Transverse colon (tissue), 4 donors: ENCODE results near the gene SPOCK2. TPM values are rescaled to one million over a fixed set of nuclear protein-coding genes. Genes with fewer than 3 reads are reported as not detected.

ENCODE experiments used
- DNase-seq: peaks from one replicate; pipeline ENCODE4 v3.0.0-alpha.2; 2019
- H3K27ac ChIP-seq, 4 donors: fragments of 200-600 bp; sonication (generic); 2 replicates each; pipeline ENCODE4 v1.5.1; 2016 to 2018; ENCODE audit warnings: inconsistent platforms in 4 of 4
- H3K27me3 ChIP-seq: fragments of 200-600 bp; sonication (generic); 2 replicates; pipeline ENCODE4 v1.5.1; 2017; ENCODE audit warnings: inconsistent platforms
- H3K36me3 ChIP-seq, 4 donors: fragments of 200-600 bp; sonication (generic); 2 replicates each; pipeline ENCODE4 v1.5.1; 2017 to 2019; ENCODE audit warnings: inconsistent platforms in 4 of 4
- H3K4me1 ChIP-seq, 4 donors: fragments of 200-600 bp; sonication (generic); 2 replicates each; pipeline ENCODE4 v1.5.1; 2017 to 2020; ENCODE audit warnings: inconsistent platforms in 4 of 4
- H3K4me3 ChIP-seq, 4 donors: fragments of 200-600 bp; sonication (generic); 1 replicate in 1 of 4; 2 replicates in 3 of 4; pipeline versions ENCODE4 v1.5.1 to v1.6.1; 2017 to 2019; ENCODE audit warnings: inconsistent platforms in 4 of 4
- H3K9me3 ChIP-seq, 2 donors: fragments of 200-600 bp; sonication (generic); 2 replicates each; pipeline ENCODE4 v1.5.1; 2017 to 2019; ENCODE audit warnings: inconsistent platforms in 2 of 2
- CTCF ChIP-seq, 5 experiments: fragments of 200-600 bp in 3 of 5; fragments of 450-650 bp in 2 of 5; sonication (generic) in 3 of 5; IDR thresholded peaks; 1 replicate in 2 of 5; 2 replicates in 3 of 5; pipeline ENCODE4 v1.5.1; 2016 to 2017; ENCODE audit warnings: antibody characterized with exemption in 5 of 5, inconsistent platforms in 3 of 5, mild to moderate bottlenecking in 2 of 5, moderate library complexity in 1 of 5
- EP300 ChIP-seq: sonication (generic); formaldehyde crosslinking; IDR thresholded peaks from one replicate; pipeline ENCODE4 v1.6.1; 2017; ENCODE audit warnings: antibody characterized with exemption, low read depth
- POLR2A ChIP-seq: fragments of 450-650 bp; IDR thresholded peaks from one replicate; pipeline ENCODE4 v1.6.1; 2016; ENCODE audit warnings: antibody characterized with exemption, mild to moderate bottlenecking, moderate library complexity
- POLR2AphosphoS5 ChIP-seq, 3 donors: sonication (generic); formaldehyde crosslinking; IDR thresholded peaks; one replicate each; pipeline ENCODE4 v1.6.1; 2016; ENCODE audit warnings: antibody characterized with exemption in 3 of 3
- WGBS, 2 donors: methylation state at CpG; one replicate each; pipeline ENCODE4 v1.1.5; 2018; ENCODE audit warnings: low coverage in 1 of 2; 5-methylcytosine and 5-hydroxymethylcytosine counted together
- in situ Hi-C, 4 donors: fragments of 200-750 bp; cut with MboI; loops; one replicate each; pipeline versions ENCODE4 v1.15.0 to v1.15.1; 2017; ENCODE audit warnings: low sequenced_read_pairs in 3 of 4, low pct_ligation_motif_present in 1 of 4, low pct_unique_long_range_greater_than_20kb in 1 of 4
- intact Hi-C: fragments of 100-400 bp; cut with DNase I; formaldehyde crosslinking; loops from one replicate; pipeline ENCODE4 v1.15.1; 2023; ENCODE audit warnings: low total_unique reads
- total RNA-seq, 4 donors: library from RNA; depleted of rRNA; stranded (reverse); fragments of >200 nt; gene quantifications; one replicate each; pipeline ENCODE4 v1.1.0, GENCODE V29; 2016

Gene SPOCK2
- total RNA-seq, 4 donors from 2014 or later = 6.0 to 24.7 (median 9.3) TPM

GRCh38 chr10:72061930-72062329 is 26.4 kb downstream of the SPOCK2 start:
- DNase-seq = no peak
- H3K27ac ChIP-seq = no peak overlapping the region
- TF ChIP-seq POLR2A = no peak
- TF ChIP-seq POLR2AphosphoS5 (IDR thresholded peaks at IDR 0.05) = no peak
- no peak for TF ChIP-seq CTCF (IDR thresholded peaks at IDR 0.05)
- TF ChIP-seq EP300 = no peak
- H3K9me3 ChIP-seq = no peaks in the 10 kb centered on the region
- 89% methylated on average over 8 of the region's 9 CpGs; no CpG with 5 or more reads in 1 of the 2 donors for WGBS, 2 donors
- no peaks in the 10 kb centered on the region for H3K27me3 ChIP-seq
- no peak overlapping the region for H3K4me3 ChIP-seq
- H3K36me3 ChIP-seq = no peaks in the 10 kb centered on the region
- in situ Hi-C loops (loop anchor here in 2 of 4 donors (25.0 kb wide), 1 partner anchor 275 kb away; no protein-coding TSS in a partner anchor), intact Hi-C loops (no loop called here)
- H3K4me1 ChIP-seq = peaks cover 0 to 6% (median 2%) of the 10 kb centered on the region in 4 donors

GRCh38 chr10:72061491-72061890 is 26.9 kb downstream of the SPOCK2 start:
- TF ChIP-seq CTCF (IDR thresholded peaks at IDR 0.05) (no peak), POLR2A (no peak), POLR2AphosphoS5 (IDR thresholded peaks at IDR 0.05) (no peak), EP300 (no peak)
- intact Hi-C loops (no loop called here), in situ Hi-C loops (loop anchor here in 2 of 4 donors (25.0 kb wide), 1 partner anchor 276 kb away; no protein-coding TSS in a partner anchor)
- no peak overlapping the region for H3K4me3 ChIP-seq
- WGBS, 2 donors = 78% methylated on average over 5 of the region's 5 CpGs; no CpG with 5 or more reads in 1 of the 2 donors
- peaks cover 0 to 6% (median 2%) of the 10 kb centered on the region in 4 donors for H3K4me1 ChIP-seq
- H3K27me3 ChIP-seq = no peaks in the 10 kb centered on the region
- no peaks in the 10 kb centered on the region for H3K9me3 ChIP-seq
- no peaks in the 10 kb centered on the region for H3K36me3 ChIP-seq
- no peak for DNase-seq
- H3K27ac ChIP-seq = no peak overlapping the region

- DNase-seq = no peak
- 78 to 87% methylated on average over 3 to 19 of the region's 19 CpGs for WGBS, 2 donors
Measured at GRCh38 chr10:72059843-72060822, 28.2 kb downstream of the SPOCK2 start.

More at GRCh38 chr10:72059843-72060822, 28.2 kb downstream of the SPOCK2 start:
- in situ Hi-C loops (loop anchor here in 2 of 4 donors (25.0 kb wide), 1 partner anchor 277 kb away; no protein-coding TSS in a partner anchor), intact Hi-C loops (no loop called here)
- H3K4me3 ChIP-seq = no peak overlapping the region
- H3K4me1 ChIP-seq = peaks cover 0 to 6% (median 2%) of the 10 kb centered on the region in 4 donors
- H3K27me3 ChIP-seq = no peaks in the 10 kb centered on the region
- H3K27ac ChIP-seq = no peak overlapping the region
- no peak for TF ChIP-seq CTCF (IDR thresholded peaks at IDR 0.05)
- TF ChIP-seq POLR2AphosphoS5 (IDR thresholded peaks at IDR 0.05) = no peak
- TF ChIP-seq EP300 = no peak
- TF ChIP-seq POLR2A = no peak
- H3K9me3 ChIP-seq = no peaks in the 10 kb centered on the region
- H3K36me3 ChIP-seq = no peaks in the 10 kb centered on the region
